Skeletal muscle satellite cell (primary cell): ENCODE results near the gene EIF2S2.

Experiments used
- H3K27me3 ChIP-seq: 2 replicates; pipeline ENCODE4 v1.7.0; 2013; ENCODE audit warnings: low read length; ENCODE audit not compliant: control insufficient read depth, insufficient read depth
- H3K36me3 ChIP-seq: 2 replicates; pipeline ENCODE4 v1.7.0; 2013; ENCODE audit warnings: mild to moderate bottlenecking, control low read depth, low read length; ENCODE audit not compliant: insufficient read depth
- H3K4me1 ChIP-seq: 2 replicates; pipeline ENCODE4 v1.7.0; 2013; ENCODE audit warnings: low read length; ENCODE audit not compliant: control insufficient read depth, insufficient read depth
- H3K4me2 ChIP-seq: 2 replicates; pipeline ENCODE4 v1.7.0; 2013; ENCODE audit warnings: mild to moderate bottlenecking, low read length
- H3K4me3 ChIP-seq: 2 replicates; pipeline ENCODE4 v1.7.0; 2013; ENCODE audit warnings: low read length
- H3K9ac ChIP-seq: 2 replicates; pipeline ENCODE4 v1.7.0; 2013; ENCODE audit warnings: mild to moderate bottlenecking, low read depth, low read length, moderate library complexity
- H3K9me3 ChIP-seq: replicated peaks from 2 replicates; pipeline ENCODE4 v1.7.0; 2013; ENCODE audit warnings: mild to moderate bottlenecking, control low read depth, low read length

The EIF2S2 gene

DNA sequence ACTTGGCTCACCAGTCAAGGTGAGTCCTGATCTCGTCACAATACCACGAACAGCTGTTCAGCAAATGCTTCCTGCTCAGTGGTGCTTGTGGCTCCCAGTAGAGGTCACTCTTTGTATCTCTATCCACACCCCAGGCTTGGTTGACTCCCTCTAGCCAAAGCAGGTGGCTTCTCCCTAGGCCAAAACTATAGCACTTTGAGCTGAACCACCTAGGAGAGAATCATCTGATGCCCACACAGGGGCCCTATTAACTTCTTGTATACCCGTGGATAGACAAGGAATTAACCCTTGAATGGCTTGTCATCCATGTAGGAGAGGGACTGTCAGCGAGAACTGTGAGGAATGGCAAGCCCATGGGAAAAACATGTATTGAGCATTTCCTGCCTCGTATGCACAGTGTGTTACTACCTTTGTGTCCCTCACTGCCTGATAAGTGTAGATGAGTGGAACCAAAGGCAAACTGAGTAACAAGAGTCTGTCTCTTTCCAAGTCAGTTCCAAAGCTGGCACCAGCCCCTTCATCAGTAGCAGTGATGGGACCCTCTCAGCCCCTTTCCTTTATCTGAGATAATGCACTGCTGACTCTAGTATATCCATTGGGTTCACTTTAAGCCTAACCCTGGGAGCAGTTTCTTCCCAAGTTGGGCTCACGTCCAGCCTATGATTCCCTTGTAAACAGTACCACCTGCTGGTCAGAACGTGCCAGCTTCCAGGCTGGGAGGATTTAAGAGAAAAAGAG is 42.5 kb downstream of the EIF2S2 start:
- Histone ChIP-seq H3K4me3 (no peak overlapping the region), H3K36me3 (peaks cover 8% of the 10 kb centered on the region), H3K9ac (no peak overlapping the region)

GRCh38 chr20:34068001-34068400 is 44.0 kb downstream of the EIF2S2 start:
- H3K4me1 ChIP-seq = peaks cover 3% of the 10 kb centered on the region
- H3K36me3 ChIP-seq = peaks cover 10% of the 10 kb centered on the region

More for the DNA sequence above, 42.5 kb downstream of the EIF2S2 start:
- Histone ChIP-seq H3K9me3 (no peaks in the 10 kb centered on the region), H3K4me1 (peaks cover 10% of the 10 kb centered on the region), H3K27me3 (no peaks in the 10 kb centered on the region), H3K4me2 (no peak overlapping the region)

DNA sequence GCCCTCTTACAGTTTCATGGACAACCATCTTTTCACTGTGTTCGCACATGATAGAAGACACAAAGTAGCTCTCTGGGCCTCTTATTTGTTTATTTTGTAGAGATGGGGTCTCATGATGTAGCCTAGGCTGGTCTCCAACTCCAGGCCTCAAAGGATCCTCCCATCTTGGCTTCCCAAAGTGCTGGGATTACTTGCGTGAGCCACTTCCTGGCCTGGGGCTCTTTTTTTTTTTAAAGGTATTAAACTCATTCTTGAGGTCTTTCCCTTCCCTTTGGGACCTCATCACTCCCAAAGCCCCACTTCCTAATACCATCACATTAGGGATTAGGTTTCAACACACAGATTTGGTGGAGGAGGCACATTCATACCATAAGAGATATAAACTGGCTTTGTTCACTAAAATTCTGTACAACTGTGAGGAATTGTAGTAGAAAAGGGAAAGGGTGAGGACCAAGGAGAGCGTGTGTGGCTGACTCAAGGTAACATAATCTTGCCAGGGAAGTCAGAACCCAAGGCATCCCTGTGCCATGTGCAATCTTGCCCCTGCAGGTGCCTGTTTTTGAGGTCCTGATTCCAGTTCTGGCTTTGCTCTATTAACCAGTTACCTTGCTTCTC is 45.5 kb downstream of the EIF2S2 start:
- no peak overlapping the region for H3K9ac ChIP-seq

More at GRCh38 chr20:34068001-34068400, 44.0 kb downstream of the EIF2S2 start:
- Histone ChIP-seq H3K9me3 (no peaks in the 10 kb centered on the region), H3K4me3 (no peak overlapping the region), H3K27me3 (no peaks in the 10 kb centered on the region), H3K9ac (no peak overlapping the region), H3K4me2 (no peak overlapping the region)

GRCh38 chr20:34065260-34065659 is 46.8 kb downstream of the EIF2S2 start:
- H3K9me3 ChIP-seq = no peaks in the 10 kb centered on the region
- H3K4me1 ChIP-seq = peaks cover 3% of the 10 kb centered on the region
- no peak overlapping the region for H3K4me3 ChIP-seq
- H3K36me3 ChIP-seq = peaks cover 5% of the 10 kb centered on the region
- H3K27me3 ChIP-seq = no peaks in the 10 kb centered on the region
- no peak overlapping the region for H3K9ac ChIP-seq
- H3K4me2 ChIP-seq = no peak overlapping the region

More for the DNA sequence above, 45.5 kb downstream of the EIF2S2 start:
- H3K4me1 ChIP-seq = peaks cover 3% of the 10 kb centered on the region
- no peak overlapping the region for H3K4me3 ChIP-seq
- no peaks in the 10 kb centered on the region for H3K27me3 ChIP-seq
- H3K4me2 ChIP-seq = no peak overlapping the region
- H3K36me3 ChIP-seq = peaks cover 5% of the 10 kb centered on the region
- no peaks in the 10 kb centered on the region for H3K9me3 ChIP-seq

DNA sequence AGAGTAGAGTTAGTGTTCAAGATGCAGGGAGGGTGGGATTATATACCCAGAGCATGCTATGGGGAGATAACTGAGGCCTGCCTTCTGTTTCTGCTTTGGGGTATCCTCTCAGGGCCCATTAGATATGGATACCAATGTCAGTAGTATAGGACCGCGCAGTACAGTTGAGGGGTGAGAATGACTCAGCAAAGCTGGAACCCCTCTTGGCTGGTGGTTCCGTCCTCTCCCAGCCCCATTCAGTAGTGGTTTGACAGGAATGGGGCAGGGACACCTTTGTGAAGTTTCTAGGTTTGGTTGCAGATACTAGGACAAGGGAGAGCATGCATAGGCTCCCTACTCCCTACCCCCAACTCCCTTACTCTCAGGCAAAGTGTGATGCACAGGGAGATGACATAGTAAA is 47.8 kb downstream of the EIF2S2 start:
- H3K4me1 ChIP-seq = no peaks in the 10 kb centered on the region
- no peak overlapping the region for H3K4me3 ChIP-seq
- no peak overlapping the region for H3K4me2 ChIP-seq
- no peaks in the 10 kb centered on the region for H3K9me3 ChIP-seq
- no peak overlapping the region for H3K9ac ChIP-seq
- no peaks in the 10 kb centered on the region for H3K27me3 ChIP-seq
- peaks cover 5% of the 10 kb centered on the region for H3K36me3 ChIP-seq

DNA sequence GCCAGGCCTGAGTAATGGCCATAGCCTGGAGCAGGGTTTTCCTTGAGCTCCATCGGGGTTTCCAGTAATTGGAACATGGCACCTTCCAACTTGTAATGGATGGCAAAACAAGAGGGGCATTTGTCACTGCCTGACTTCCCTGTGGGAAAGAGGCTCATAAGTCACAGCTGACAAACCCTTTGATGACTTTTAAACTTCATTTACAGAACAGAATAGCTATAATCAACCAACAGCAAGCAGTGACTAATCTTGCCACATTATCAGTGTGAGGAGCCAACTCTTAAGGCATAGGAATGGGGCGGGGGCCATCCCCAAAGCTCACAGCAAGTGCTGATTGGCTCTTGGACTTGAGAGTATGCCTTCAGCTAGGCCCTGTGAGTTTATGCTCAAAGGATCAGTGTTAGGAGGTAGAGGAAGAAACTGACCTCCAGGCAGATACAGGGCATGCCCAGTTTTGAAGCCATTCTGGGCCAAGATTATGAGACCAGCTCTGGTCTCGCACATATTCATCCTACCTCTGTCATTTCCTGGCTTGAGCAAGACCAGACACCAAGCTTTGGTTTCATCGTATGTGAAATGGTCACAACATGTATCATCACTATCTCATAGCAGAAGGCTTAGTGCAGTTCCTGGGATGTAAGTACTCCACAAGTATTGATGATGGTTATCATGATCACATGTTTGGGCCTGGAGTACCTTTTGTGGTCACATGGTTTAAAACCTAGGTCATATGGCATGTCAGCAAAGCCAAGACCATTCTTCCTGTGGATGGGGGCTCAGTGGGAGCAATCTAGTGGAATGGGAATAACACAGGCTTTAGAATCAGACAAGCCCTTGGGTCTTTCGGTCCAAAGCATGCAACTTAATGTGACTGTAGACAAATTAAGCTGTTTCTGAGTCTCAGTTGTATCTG is 49.2 kb downstream of the EIF2S2 start:
- no peak overlapping the region for H3K4me2 ChIP-seq
- no peak overlapping the region for H3K4me3 ChIP-seq
- H3K27me3 ChIP-seq = no peaks in the 10 kb centered on the region
- H3K9me3 ChIP-seq = no peaks in the 10 kb centered on the region
- H3K4me1 ChIP-seq = no peaks in the 10 kb centered on the region
- peaks cover 5% of the 10 kb centered on the region for H3K36me3 ChIP-seq
- H3K9ac ChIP-seq = no peak overlapping the region

DNA sequence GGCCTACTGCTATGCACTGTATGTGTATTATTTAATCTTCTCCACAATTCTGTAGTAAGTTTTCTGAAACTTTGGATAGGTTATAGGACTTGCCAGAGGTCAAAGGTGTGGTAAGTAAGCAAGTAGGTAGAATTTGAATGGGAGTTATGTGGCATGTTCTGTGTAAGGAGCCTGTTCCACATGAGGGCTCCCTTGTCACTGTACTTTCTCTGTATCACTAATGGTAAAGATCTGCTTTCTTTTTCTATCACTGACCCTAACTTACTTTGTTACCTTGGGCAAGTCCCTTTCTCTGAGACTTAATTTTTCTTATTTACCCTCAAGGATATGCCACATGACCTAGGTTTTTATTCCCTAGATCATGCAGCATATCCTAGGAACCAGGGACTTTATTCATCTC is 50.3 kb downstream of the EIF2S2 start:
- H3K4me2 ChIP-seq = no peak overlapping the region
- H3K36me3 ChIP-seq = peaks cover 5% of the 10 kb centered on the region
- H3K27me3 ChIP-seq = no peaks in the 10 kb centered on the region
- H3K9me3 ChIP-seq = no peaks in the 10 kb centered on the region
- H3K4me3 ChIP-seq = no peak overlapping the region
- no peak overlapping the region for H3K9ac ChIP-seq
- H3K4me1 ChIP-seq = no peaks in the 10 kb centered on the region

DNA sequence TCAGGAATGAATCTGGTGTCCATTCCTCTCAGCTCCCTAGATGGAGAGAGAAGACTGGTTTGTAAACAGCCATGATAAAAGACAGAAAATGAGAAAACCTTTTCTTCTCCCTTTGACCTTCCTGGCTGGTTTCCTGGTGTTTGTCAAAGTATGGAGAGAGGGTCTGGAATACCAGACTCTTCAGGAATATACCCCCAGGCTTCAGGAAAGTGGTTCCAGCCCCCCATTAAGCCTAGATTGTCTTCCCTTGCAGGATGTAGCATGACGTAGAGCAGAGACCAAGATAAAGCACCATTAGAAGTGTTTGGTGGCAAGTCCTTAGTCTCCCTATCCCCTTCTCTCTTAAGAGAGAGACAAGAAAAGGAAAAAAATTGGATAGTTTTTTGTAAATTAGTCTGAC is 51.1 kb downstream of the EIF2S2 start:
- H3K4me1 ChIP-seq = no peaks in the 10 kb centered on the region

GRCh38 chr20:34058831-34059230 is 53.2 kb downstream of the EIF2S2 start:
- Histone ChIP-seq H3K4me2 (no peak overlapping the region), H3K9ac (no peak overlapping the region), H3K4me1 (no peaks in the 10 kb centered on the region), H3K9me3 (no peaks in the 10 kb centered on the region), H3K27me3 (no peaks in the 10 kb centered on the region), H3K4me3 (no peak overlapping the region), H3K36me3 (peaks cover 9% of the 10 kb centered on the region)

More for the DNA sequence above, 51.1 kb downstream of the EIF2S2 start:
- no peak overlapping the region for H3K4me2 ChIP-seq
- no peak overlapping the region for H3K9ac ChIP-seq
- no peaks in the 10 kb centered on the region for H3K9me3 ChIP-seq
- no peaks in the 10 kb centered on the region for H3K27me3 ChIP-seq
- no peak overlapping the region for H3K4me3 ChIP-seq
- peaks cover 5% of the 10 kb centered on the region for H3K36me3 ChIP-seq

DNA sequence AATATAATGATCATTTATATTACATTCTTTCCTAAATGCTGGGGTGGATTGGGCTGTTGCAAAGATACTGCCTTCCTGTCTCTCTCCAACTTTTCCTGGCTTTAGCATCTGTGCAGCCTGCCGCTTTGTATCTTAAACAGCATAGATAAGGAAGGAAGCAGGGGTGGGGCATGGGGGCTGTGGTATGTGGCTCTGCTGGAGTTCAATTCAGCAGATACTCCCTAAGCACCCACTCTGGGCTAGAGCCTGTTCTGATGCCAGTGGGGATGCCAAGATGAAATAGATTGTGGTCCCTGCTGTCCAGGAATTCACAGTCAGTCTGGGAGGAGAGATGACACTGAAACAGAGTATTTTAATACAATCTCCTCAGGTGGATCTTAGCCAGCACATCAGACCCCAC is 56.8 kb downstream of the EIF2S2 start:
- Histone ChIP-seq H3K27me3 (no peaks in the 10 kb centered on the region), H3K4me3 (no peak overlapping the region), H3K4me1 (no peaks in the 10 kb centered on the region), H3K36me3 (peaks cover 5% of the 10 kb centered on the region), H3K4me2 (no peak overlapping the region), H3K9ac (no peak overlapping the region), H3K9me3 (no peaks in the 10 kb centered on the region)

DNA sequence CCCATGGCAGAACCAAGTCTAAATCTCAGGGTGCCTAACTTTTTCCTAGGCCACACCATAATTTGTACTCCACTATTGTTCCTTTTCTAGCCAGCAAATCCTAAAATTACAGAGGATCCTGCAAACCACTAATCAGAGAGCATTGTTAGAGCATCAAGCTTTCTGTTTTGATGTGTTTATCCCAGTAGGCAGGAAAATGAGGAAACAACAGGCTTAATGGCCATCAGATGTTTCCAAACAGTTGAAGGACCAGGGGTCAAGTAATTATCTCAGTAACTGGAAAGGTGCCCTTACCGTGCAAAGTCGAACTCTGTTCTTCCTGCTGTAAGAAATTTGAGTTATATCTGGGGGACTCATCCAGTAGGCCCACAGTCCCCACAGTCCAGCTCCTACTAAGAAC is 59.6 kb downstream of the EIF2S2 start:
- Histone ChIP-seq H3K36me3 (peaks cover 9% of the 10 kb centered on the region), H3K9ac (no peak overlapping the region), H3K4me3 (no peak overlapping the region), H3K4me1 (no peaks in the 10 kb centered on the region), H3K4me2 (no peak overlapping the region), H3K9me3 (no peaks in the 10 kb centered on the region), H3K27me3 (no peaks in the 10 kb centered on the region)
